GM19455 (cell line): Measurements from ENCODE around the gene SREBF1.

Source experiments
- ATAC-seq: cut with Tn5 transposase; IDR thresholded peaks from one replicate; pipeline ENCODE4 v1.9.1; 2021; ENCODE audit not compliant: unreplicated experiment

Gene SREBF1

GRCh38 chr17:17859909-17860765 lies 23.4 kb upstream of the SREBF1 start:
- ATAC-seq: no peak

GRCh38 chr17:17857496-17857895 lies 20.7 kb upstream of the SREBF1 start:
- no peak for ATAC-seq

GRCh38 chr17:17856386-17856785 lies 19.6 kb upstream of the SREBF1 start:
- ATAC-seq: no peak

GRCh38 chr17:17855976-17856375 lies 19.2 kb upstream of the SREBF1 start:
- ATAC-seq: no peak

GRCh38 chr17:17853811-17854447 lies 17.1 kb upstream of the SREBF1 start:
- no peak for ATAC-seq

GRCh38 chr17:17852930-17853329 lies 16.1 kb upstream of the SREBF1 start:
- ATAC-seq: no peak

- no peak for ATAC-seq
Measured at GRCh38 chr17:17851103-17852002, 14.6 kb upstream of the SREBF1 start.

- no peak for ATAC-seq
Measured at GRCh38 chr17:17849845-17850373, 13.1 kb upstream of the SREBF1 start.

- no peak for ATAC-seq
Measured at GRCh38 chr17:17849147-17849820, 12.5 kb upstream of the SREBF1 start.

GRCh38 chr17:17848311-17849082 lies 11.7 kb upstream of the SREBF1 start:
- no peak for ATAC-seq

- ATAC-seq: no peak
Measured at GRCh38 chr17:17847726-17848125, 10.9 kb upstream of the SREBF1 start.

GRCh38 chr17:17847118-17847689 lies 10.4 kb upstream of the SREBF1 start:
- no peak for ATAC-seq

- no peak for ATAC-seq
Measured at GRCh38 chr17:17846645-17847044, 9.9 kb upstream of the SREBF1 start.

- no peak for ATAC-seq
Measured at GRCh38 chr17:17846003-17846402, 9.2 kb upstream of the SREBF1 start.

- no peak for ATAC-seq
Measured at GRCh38 chr17:17845046-17845775, 8.4 kb upstream of the SREBF1 start.

GRCh38 chr17:17844500-17844899 lies 7.7 kb upstream of the SREBF1 start:
- no peak for ATAC-seq

- no peak for ATAC-seq
Measured at GRCh38 chr17:17844079-17844478, 7.3 kb upstream of the SREBF1 start.

- no peak for ATAC-seq
Measured at GRCh38 chr17:17843096-17843495, 6.3 kb upstream of the SREBF1 start.
